GM19324 (cell line): Measurements from ENCODE around the gene TOR4A.

ENCODE experiments used
- ATAC-seq: cut with Tn5 transposase; IDR thresholded peaks from one replicate; pipeline ENCODE4 v1.9.1; 2021; ENCODE audit warnings: mild to moderate bottlenecking, moderate library complexity; ENCODE audit not compliant: unreplicated experiment, low FRiP score

The TOR4A gene

DNA sequence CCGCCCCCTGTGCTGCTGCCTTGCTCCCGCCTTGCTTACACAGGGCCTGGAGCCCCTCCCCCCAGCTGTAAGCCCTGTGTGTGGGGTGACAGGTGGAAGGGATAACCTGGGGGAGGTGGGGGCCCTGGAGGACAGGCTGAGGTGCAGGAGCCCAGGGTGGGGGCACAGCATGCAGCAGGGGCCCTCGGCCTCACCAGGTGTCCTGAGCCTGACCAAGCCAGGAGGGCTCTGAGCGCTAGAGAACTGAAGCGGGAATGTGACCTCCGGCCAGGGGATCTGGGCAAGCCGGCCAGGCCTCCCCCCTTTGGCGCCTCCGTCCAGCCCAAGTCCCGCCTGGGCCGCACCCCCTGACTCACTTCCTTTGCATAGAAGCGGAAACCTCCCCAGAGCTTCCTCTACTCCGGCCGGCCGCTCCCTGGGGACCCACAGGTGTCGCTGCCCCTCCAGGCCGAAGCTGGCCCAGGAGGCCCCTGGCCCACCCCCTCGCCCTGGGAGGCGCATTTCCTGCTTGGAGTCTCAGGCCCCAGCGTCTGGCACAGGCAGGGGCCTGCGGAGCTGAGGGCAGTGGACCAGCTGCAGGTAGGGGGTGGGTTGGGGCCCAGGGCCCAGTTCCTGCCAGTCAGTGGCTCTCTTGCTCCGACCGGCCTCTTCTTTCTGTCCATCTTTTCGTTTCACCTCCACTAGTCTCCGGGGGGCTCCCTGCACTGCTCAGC, at the start of gene TOR4A:
TOR4A (plus strand) TSS at position 398 of the 713 bp plus-strand sequence. CDS start 964 bp downstream, outside the sequence.
- ATAC-seq, result peak; percentile 76

DNA sequence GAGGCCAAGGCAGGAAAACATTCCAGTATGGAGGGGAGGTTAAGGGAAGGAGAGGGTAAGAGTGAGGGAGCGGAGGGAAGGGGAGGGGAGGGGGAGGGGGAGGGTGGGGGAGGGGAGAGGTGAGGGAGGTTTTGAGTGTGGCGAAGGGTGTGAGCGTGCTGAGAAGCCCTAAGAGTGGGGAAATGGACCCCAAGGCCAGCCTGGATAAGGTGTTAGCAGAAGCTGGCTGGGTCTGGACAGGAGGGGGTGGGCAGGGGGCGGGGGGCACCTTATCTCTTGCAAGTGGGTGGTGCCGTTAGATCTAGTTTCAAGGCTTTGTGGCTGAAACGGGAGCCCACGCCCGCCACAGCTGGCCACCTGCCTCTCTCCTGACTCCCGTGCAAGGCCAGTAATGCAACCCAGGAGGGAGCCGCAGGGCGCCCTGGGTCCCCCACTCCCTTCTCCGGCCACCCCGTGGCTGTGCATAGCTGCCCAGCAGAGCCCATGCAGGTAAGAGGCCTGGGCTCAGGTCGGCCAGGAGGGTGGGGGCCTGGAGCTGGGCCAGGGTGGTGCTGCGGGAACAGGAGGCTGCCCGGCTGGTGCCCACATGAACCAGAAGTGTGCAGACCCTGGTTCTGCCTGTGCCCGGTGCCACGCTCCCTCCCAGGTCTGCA, 49.5 kb upstream of the TOR4A start:
- no peak for ATAC-seq

DNA sequence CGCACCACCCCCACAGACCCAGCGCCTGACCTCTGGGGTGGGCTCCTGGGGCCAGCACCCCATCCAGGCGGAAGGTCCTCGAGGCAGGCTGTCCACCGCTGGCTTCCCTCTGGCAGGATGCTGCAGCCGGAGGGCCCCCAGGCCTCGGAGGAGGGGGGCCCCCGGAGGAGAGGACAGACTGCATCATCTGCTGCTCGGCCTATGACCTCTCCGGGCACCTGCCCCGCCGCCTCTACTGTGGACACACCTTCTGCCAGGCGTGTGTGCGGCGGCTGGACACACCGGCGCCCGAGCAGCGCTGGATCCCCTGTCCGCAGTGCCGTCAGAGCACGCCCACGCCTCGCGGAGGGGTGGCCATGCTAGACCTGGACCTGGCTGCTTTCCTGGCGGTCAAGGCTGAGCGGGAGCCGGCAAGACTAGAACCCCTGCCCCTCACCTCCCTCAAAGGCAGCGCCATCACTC, 49.0 kb upstream of the TOR4A start:
- ATAC-seq, result no peak

DNA sequence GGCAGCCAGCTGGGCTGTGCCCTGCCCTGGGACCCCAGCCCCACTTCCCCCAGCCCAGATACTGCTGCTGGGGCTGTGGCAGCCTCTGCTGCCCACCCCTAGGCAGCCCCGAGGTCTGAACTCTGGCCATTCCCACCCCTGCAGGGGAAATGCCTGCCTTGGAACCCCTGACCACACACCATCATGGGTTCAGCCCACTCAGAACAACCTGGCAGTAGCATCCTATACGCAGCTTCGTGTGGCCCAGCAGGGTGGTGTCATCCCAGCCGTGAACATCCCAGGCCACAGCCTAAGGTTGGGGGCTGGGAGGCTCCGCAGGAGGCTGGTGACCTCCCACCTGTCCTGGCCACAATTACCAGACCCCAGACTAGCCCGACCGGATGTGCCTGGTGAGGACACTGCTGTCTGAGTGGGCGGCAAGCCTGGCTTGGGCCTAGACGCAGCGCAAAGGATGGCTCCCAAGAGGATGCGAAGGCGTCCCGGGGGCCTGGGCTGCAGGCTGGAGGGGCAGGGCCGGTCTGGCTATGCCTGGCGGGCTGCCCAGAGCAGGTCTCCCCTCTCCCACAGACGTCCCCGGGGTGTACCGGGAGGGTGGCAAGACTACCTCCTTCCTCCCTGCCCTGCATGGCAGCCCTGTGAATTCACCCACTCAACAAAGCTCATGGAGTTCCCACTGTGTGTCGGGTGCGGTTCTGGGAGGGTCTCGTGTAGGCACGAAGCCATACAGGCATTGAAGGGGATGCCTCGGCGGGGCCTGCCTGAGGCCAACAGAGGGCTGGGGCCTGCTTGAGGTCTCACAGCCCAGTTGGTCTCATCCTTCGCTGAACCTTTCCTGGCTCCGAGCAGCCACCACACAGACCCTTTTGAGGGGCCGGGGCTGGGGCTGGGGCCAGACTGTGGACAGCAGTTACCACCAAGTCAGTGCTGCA, 48.3 kb upstream of the TOR4A start:
- ATAC-seq, result no peak

DNA sequence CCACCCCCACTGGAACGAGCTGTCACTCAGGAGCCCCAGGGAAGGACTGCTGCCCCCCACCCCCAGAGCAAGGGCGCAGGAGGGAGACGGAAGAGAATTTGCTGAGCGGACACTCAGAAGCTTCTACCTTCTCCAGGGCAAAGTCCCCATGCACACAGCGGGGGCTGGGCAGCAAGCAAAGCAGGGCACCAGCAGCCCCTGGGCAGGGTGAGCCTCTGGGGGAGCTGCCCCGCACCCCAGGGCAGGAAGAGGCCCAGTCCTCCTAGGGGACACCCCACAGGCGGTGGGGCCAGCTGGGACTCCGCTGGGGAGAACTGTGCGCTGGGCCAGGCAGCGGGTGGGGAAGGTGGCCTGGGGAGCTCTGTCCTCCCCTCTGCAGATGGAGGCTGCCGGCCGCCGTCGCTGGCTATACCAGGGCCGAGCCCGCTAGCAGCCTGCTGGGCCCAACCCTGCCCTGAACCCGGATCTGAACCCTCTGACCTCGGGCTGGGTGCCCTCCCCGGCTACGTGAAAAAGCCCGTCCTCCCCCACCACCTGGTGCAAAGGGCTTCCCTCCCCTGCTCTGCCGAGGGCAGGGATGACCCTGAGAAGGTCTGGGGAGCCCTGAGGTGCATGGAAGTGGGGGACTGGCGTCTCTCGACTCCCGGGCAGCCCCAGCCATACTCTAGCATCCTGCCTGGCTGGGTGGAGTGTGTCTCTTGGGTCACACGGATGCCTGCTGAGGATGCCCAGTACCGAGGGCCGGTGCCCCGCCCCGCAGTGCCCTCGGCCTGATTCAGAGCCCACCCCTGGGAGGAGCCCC, 47.4 kb upstream of the TOR4A start:
- no peak for ATAC-seq

DNA sequence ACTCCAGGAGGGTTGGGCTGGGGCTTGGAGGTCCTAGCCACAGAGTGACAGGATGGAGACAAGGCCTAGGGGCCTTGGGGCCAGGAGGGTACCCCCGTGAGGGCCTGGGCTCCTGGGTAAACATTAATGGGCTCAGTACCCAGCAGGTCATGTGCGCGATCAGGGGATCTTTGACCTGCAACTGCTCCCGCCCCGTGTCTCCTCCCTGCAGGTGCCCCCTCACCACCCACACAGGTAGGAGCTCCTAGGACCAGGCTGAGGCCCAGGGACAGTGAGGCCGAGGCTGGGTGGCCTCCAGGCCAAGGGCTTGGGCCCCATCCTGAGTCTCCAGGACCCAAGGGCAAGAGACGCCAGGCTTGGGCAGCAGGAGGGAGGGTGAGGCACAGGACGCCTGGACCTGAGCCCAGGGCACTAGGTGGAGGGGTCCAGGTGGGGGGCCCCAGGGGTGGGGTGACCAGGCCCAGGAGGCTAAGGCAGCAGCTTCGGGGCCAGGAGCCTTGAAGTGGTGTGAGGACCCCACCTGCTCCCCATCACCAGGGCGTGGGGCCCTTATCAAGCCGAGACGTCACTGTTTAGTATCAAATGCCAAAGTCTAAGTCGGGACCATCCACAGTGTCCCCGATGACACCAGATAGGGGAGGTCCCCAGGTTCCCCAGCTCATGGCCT, 46.7 kb upstream of the TOR4A start, which contains the start of gene SLC34A3:
SLC34A3 (plus strand) TSS at position 197 of the 667 bp plus-strand sequence. CDS start 802 bp downstream, outside the sequence.
- ATAC-seq, result no peak

DNA sequence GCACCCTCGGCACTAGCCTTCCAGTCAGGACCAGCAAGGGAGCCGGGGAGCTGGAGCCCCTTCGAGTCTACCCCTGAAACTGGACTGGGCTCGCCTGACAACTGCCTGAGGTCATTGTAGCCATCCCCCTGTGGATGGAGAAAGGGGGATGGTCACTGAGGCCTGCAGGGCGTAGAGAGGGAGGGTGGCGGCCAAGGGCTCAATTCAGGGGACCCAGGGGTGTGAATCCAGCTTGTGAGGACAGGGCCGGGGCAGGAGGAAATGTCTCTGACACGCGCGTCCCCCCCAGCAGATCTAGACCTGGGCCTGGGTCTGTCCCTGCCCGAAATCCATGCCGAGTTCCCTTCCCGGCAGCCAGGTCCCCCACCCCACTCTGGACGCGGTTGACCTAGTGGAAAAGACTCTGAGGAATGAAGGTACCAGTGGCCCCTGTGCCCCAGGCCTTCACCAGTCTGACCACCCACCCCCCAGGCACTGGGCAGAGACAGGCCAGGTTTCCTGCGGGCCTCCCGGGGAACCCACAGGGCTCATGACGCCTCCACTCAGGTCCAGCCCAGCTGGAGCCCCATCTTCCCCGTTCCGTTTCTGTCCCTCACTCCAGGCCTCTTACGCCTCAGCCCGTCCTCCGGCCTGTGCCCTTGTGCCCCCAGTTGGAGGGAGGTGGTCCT, 46.0 kb upstream of the TOR4A start:
- ATAC-seq, result no peak

DNA sequence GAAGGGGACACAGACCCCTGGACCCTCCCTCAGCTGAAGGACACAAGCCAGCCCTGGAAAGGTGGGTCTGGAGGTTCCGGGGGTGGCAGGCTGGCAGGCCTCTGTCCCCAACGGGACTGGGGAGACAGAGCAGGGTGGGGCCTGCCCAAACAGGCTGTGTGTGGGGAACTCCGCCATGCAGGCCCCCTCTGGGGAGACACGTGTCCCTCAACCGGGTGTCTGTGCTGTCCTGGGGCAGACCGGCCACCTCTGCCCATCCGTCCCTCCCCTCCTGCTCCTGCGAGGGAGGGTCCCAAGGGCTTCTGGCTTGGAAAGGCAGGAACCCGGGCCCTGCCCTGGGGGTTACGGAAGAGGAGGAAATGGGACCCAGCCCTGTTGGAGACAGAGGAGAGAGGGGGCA, 45.4 kb upstream of the TOR4A start:
- ATAC-seq, result no peak

DNA sequence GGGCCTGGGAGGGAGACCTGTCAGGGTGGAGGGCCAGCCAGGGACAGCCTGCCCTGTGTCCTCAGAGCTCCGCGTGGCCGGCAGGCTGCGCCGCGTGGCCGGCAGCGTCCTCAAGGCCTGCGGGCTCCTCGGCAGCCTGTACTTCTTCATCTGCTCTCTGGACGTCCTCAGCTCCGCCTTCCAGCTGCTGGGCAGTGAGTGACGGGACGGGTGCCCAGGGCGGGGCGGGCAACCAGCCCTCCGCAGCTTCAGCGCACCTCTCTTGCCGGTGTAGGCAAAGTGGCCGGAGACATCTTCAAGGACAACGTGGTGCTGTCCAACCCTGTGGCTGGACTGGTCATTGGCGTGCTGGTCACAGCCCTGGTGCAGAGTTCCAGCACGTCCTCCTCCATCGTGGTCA, 45.0 kb upstream of the TOR4A start:
- no peak for ATAC-seq

DNA sequence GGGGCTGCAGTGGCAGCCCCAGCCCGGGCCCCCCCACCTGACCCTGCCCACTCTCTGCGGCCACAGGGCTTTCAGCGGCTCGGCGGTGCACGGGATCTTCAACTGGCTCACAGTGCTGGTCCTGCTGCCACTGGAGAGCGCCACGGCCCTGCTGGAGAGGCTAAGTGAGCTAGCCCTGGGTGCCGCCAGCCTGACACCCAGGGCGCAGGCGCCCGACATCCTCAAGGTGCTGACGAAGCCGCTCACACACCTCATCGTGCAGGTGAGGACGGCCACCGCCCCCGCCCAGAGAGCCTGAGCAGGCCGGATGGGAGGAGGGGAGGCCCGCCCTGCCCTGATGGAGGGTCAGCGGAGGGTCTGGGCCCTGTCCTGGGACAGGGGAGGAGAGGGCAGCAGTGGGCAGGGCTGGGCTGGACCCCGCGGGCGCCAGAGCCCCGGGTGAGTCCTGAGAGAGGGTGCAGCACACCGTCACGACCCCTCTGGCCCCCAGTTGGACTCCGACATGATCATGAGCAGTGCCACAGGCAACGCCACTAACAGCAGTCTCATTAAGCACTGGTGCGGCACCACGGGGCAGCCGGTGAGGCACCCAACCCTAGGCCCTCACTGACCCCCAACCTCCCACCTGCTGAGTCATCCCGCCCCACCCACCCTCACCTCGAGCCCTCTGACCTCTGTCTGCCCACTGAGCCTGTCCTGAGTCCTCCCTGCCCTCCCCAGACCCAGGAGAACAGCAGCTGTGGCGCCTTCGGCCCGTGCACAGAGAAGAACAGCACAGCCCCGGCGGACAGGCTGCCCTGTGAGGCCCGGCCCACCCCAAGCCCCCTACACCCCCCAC, 44.2 kb upstream of the TOR4A start:
- ATAC-seq, result no peak

DNA sequence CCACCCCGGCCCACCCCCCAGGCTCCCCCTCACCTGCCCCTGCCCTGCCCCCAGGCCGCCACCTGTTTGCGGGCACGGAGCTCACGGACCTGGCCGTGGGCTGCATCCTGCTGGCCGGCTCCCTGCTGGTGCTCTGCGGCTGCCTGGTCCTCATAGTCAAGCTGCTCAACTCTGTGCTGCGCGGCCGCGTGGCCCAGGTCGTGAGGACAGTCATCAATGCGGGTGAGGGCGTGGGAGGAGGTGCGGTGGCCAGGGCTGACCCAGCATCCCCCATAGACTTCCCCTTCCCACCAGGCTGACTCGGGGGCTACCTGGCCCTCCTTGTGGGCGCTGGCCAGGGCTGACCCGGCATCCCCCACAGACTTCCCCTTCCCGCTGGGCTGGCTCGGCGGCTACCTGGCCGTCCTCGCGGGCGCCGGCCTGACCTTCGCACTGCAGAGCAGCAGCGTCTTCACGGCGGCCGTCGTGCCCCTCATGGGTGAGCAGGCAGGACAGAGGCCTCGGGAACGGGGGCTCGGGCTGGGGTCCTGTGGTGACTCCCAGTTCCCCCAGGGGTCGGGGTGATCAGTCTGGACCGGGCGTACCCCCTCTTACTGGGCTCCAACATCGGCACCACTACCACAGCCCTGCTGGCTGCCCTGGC, 43.4 kb upstream of the TOR4A start:
- ATAC-seq, result no peak

DNA sequence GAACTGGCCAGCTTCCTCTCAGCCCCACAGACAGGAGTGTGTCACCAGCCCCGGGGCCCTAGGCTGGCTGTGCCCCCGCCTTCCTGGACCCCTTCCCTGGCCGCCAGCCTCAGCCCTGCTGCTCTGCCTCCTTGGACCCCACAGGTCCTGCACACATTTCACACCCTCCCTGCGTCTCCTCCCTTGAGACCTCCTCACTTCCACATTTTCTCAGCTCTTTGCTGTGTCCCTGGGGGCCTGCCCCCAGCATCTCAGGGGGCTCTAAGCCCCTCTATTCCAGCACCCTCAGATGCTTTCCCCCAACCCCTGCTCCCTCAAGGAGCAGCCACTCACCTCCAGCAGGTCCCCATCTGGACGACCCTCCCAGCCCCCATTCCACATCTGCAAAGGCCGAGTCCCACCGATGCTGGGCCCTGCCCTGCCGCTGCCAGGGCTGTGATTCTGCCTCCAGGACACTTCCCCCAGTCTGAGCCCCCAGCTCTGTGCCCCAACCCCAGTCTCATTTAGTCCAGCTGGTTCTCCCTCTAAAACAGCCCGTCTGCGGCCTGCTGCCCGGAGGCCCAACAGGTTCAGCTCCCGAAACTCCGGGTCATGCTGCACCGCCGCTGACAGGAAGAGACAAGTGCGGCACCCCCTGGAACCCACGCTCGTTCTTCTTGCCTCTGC, 42.6 kb upstream of the TOR4A start:
- no peak for ATAC-seq

DNA sequence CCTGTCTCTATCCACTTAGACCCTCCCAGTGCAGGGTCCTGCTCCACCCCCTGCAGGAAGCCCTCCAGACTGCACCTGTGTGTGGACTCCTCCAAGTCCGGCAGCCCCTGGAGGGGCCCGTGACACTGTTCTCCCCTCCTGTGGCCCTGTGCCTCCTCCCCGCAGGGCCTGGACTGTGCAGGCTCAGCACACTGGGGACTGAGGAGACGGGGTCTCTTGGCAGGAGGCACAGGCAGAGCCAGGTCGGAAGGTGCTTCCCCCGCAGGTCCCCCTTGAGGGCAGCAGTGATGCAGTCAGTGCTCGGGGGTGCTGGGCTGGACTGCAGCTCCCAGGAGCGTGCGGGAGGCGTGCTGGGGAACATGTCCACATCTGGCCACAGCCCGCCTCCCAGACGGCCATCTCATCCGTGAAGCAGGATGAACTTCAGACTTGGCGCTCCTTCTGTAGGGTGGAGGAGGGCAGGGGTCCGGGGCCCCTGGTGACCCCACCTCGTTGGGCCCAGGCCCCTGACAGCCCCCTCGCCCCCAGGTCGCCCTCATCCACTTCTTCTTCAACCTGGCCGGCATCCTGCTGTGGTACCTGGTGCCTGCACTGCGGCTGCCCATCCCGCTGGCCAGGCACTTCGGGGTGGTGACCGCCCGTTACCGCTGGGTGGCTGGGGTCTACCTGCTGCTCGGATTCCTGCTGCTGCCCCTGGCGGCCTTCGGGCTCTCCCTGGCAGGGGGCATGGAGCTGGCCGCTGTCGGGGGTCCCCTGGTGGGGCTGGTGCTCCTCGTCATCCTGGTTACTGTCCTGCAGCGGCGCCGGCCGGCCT, 41.9 kb upstream of the TOR4A start:
- ATAC-seq, result no peak

DNA sequence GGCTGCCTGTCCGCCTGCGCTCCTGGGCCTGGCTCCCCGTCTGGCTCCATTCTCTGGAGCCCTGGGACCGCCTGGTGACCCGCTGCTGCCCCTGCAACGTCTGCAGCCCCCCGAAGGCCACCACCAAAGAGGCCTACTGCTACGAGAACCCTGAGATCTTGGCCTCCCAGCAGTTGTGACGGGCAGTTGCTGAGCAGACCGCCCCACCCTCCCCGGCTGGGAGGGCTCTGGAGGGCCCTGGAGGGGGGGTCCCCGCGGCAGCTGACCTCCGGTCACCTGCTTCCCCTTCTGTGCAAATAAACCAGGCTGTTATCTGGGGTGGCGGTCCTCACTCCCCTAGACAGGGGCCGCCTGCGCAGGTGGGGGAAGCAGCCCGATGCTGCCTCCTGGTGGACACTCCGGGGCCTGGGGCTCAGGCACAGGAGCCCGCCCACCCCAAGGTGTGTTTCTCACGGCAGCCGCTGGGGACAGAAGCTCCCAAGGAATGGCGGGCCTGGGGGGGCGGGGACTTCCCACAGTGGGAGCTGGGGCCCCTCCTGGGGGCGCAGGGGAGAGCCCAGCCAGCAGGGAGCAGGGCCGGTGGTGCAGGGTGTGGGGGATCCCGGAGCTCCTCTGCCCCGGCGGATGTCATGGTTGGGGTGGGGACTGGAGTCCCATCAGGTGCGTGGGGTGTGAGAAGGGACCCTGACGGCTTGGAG, 41.1 kb upstream of the TOR4A start:
- no peak for ATAC-seq

DNA sequence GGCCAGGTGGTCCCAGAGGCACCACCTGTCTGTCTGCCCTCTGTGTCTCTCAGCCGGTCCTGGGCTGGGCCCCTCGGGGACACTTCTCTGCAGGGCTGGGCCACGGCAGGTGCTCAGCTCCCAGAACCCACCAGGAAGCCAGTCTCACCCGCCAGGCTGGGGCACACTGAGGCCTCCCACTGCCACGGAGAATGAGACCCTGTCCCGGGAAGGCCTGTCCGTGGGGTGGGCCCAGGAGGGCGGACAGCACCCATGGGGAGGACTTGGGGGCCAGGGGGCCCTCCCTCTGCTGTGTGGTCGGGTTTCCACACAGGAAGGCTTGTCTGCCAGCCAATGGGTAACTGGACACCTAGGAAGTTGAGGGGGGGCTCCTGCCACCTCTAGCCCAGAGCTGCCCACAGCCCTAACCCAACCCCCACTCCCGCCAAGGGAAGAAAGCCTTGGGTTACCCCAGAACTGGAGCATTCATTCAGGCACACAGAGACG, 40.5 kb upstream of the TOR4A start:
- ATAC-seq, result no peak
